Hepatocyte (in vitro differentiated cells): Measurements from ENCODE around the gene FUT7. TPM values are rescaled to one million over a fixed set of nuclear protein-coding genes. Genes with fewer than 3 reads are reported as not detected.

Experiments used
- DNase-seq: peaks from one replicate; pipeline ENCODE4 v3.0.0-alpha.2; 2016; ENCODE audit warnings: low spot score
- H2AFZ ChIP-seq: fragments of 200-600 bp; sonication (generic); 2 replicates; pipeline ENCODE4 v1.6.0; 2016; ENCODE audit warnings: antibody characterized with exemption, mild to moderate bottlenecking
- H3K27ac ChIP-seq: fragments of 200-600 bp; sonication (generic); 2 replicates; pipeline ENCODE4 v1.5.1; 2016; ENCODE audit warnings: mild to moderate bottlenecking
- H3K27me3 ChIP-seq: fragments of 200-600 bp; sonication (generic); 2 replicates; pipeline ENCODE4 v1.6.1; 2016
- H3K36me3 ChIP-seq: fragments of 200-600 bp; sonication (generic); replicated peaks from 2 replicates; pipeline ENCODE4 v1.5.1; 2016; ENCODE audit warnings: low read depth; ENCODE audit not compliant: insufficient read depth
- H3K4me1 ChIP-seq: fragments of 200-600 bp; sonication (generic); 2 replicates; pipeline ENCODE4 v1.5.1; 2016; ENCODE audit warnings: mild to moderate bottlenecking, moderate library complexity; ENCODE audit not compliant: insufficient read depth
- H3K4me2 ChIP-seq: fragments of 200-600 bp; sonication (generic); 2 replicates; pipeline ENCODE4 v1.6.0; 2016
- H3K4me3 ChIP-seq: fragments of 200-600 bp; sonication (generic); 2 replicates; pipeline ENCODE4 v1.5.1; 2016; ENCODE audit warnings: mild to moderate bottlenecking
- H3K79me2 ChIP-seq: fragments of 200-600 bp; sonication (generic); 2 replicates; pipeline ENCODE4 v1.6.0; 2017; ENCODE audit warnings: mild to moderate bottlenecking
- H3K9me2 ChIP-seq: fragments of 200-600 bp; sonication (generic); replicated peaks from 2 replicates; pipeline ENCODE4 v1.6.0; 2017; ENCODE audit warnings: mild to moderate bottlenecking; ENCODE audit not compliant: insufficient read depth
- H3K9me3 ChIP-seq: fragments of 200-600 bp; sonication (generic); 2 replicates; pipeline ENCODE4 v1.5.1; 2016; ENCODE audit warnings: low read depth, mild to moderate bottlenecking
- H4K20me1 ChIP-seq: fragments of 200-600 bp; sonication (generic); 2 replicates; pipeline ENCODE4 v1.6.0; 2016; ENCODE audit warnings: mild to moderate bottlenecking; ENCODE audit not compliant: insufficient read depth, poor library complexity, severe bottlenecking
- EZH2 ChIP-seq: fragments of 200-600 bp; sonication (generic); IDR thresholded peaks from 2 replicates; pipeline ENCODE4 v1.6.1; 2016; ENCODE audit warnings: antibody characterized with exemption, mild to moderate bottlenecking, borderline replicate concordance
- EZH2phosphoT487 ChIP-seq: fragments of 200-600 bp; sonication (generic); IDR thresholded peaks from one replicate; pipeline ENCODE4 v1.6.1; 2018; ENCODE audit warnings: antibody characterized with exemption, mild to moderate bottlenecking, low read depth, moderate library complexity; ENCODE audit not compliant: unreplicated experiment, severe bottlenecking
- WGBS: methylation state at CpG from one replicate; pipeline ENCODE4 v1.1.6; 2016; ENCODE audit warnings: low lambda C conversion rate; ENCODE audit errors: missing lambda C conversion rate; 5-methylcytosine and 5-hydroxymethylcytosine counted together
- polyA plus RNA-seq: library from polyadenylated mRNA; unstranded; fragments of >200 nt; fragmentation: Nextera tagmentation; extraction: Ambion mirVana; gene quantifications from 2 replicates; pipeline ENCODE4 v1.2.1, GENCODE V29; 2016
- total RNA-seq: library from RNA; depleted of rRNA; stranded (reverse); fragments of >200 nt; gene quantifications from 2 replicates; pipeline ENCODE4 v1.2.3, GENCODE V29; 2014
- TF ChIP-seq, protein P1 (sequence below): fragments of 200-600 bp; sonication (generic); IDR thresholded peaks from 2 replicates; pipeline ENCODE4 v1.5.1; 2016; ENCODE audit warnings: antibody characterized with exemption, mild to moderate bottlenecking; ENCODE audit not compliant: poor library complexity

The FUT7 gene
- total and polyA plus RNA-seq, 2 experiments from 2014 or later = not detected

DNA sequence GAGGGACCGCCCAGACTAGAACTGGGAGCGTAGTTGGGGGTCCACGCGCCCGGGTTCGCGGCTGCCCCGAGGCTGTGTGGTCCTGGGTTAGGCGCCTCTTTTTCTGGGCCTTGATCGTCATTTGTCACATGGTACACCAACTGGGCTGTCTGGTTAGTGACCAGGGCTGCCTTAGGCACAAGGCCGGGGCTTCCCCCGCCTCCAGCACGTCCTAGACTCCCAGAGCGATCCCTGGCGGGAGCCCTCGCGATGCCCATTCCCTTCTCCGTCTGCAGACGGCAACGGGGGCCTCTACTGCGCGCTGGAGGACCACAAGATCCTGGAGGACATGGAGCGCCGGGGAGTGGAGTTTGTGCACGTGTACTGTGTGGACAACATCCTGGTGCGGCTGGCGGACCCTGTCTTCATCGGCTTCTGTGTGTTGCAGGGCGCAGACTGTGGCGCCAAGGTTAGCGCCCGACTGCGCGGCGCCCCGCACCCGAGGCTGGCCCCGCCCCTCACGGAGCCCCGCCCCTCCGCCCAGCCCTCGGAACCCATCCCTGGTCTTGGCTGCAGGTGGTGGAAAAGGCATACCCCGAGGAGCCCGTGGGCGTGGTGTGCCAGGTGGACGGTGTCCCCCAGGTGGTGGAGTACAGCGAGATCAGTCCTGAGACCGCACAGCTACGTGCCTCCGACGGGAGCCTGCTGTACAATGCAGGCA lies 47.0 kb upstream of the FUT7 start:
- Histone ChIP-seq H4K20me1 (peaks cover 11% of the 10 kb centered on the region), H3K27me3 (peaks cover 14% of the 10 kb centered on the region), H3K79me2 (peaks cover 14% of the 10 kb centered on the region), H3K36me3 (no peaks in the 10 kb centered on the region), H3K4me1 (peaks cover 20% of the 10 kb centered on the region), H3K4me2 (peak overlapping the region; percentile 96), H3K27ac (no peak overlapping the region), H3K9me2 (no peaks in the 10 kb centered on the region), H3K4me3 (no peak overlapping the region), H2AFZ (no peak overlapping the region), H3K9me3 (no peaks in the 10 kb centered on the region)
- TF ChIP-seq EZH2 = no peak
- TF ChIP-seq EZH2phosphoT487 = no peak
- TF ChIP-seq, protein P1, sequence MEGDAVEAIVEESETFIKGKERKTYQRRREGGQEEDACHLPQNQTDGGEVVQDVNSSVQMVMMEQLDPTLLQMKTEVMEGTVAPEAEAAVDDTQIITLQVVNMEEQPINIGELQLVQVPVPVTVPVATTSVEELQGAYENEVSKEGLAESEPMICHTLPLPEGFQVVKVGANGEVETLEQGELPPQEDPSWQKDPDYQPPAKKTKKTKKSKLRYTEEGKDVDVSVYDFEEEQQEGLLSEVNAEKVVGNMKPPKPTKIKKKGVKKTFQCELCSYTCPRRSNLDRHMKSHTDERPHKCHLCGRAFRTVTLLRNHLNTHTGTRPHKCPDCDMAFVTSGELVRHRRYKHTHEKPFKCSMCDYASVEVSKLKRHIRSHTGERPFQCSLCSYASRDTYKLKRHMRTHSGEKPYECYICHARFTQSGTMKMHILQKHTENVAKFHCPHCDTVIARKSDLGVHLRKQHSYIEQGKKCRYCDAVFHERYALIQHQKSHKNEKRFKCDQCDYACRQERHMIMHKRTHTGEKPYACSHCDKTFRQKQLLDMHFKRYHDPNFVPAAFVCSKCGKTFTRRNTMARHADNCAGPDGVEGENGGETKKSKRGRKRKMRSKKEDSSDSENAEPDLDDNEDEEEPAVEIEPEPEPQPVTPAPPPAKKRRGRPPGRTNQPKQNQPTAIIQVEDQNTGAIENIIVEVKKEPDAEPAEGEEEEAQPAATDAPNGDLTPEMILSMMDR = no peak
- no peak for DNase-seq
- WGBS = 45% methylated on average over 36 of the region's 51 CpGs

GRCh38 chr9:137077758-137078693 lies 46.1 kb upstream of the FUT7 start:
- TF ChIP-seq, protein P1 = no peak
- TF ChIP-seq EZH2 (peak; percentile 47), EZH2phosphoT487 (no peak)
- Histone ChIP-seq H3K9me2 (no peaks in the 10 kb centered on the region), H3K27ac (no peak overlapping the region), H4K20me1 (peaks cover 11% of the 10 kb centered on the region), H3K4me3 (peak overlapping the region; percentile 58), H3K79me2 (peaks cover 14% of the 10 kb centered on the region), H3K4me2 (peak overlapping the region; percentile 96), H3K9me3 (no peaks in the 10 kb centered on the region), H3K27me3 (peaks cover 14% of the 10 kb centered on the region), H2AFZ (peak overlapping the region; percentile 45), H3K4me1 (peaks cover 16% of the 10 kb centered on the region), H3K36me3 (no peaks in the 10 kb centered on the region)
- WGBS = 13% methylated on average over 30 of the region's 76 CpGs
- no peak for DNase-seq

GRCh38 chr9:137077010-137077747 lies 45.3 kb upstream of the FUT7 start, which contains the start of gene UAP1L1:
TSS of gene UAP1L1 (plus strand) at chr9:137077517. CDS start at chr9:137077533, 16 bp downstream.
- Histone ChIP-seq H3K9me2 (no peaks in the 10 kb centered on the region), H3K79me2 (peaks cover 14% of the 10 kb centered on the region), H3K27me3 (peaks cover 14% of the 10 kb centered on the region), H3K4me1 (peaks cover 16% of the 10 kb centered on the region), H3K9me3 (no peaks in the 10 kb centered on the region), H3K27ac (no peak within 1 kb of the TSS), H3K4me2 (peak within 1 kb of the TSS; percentile 96), H3K4me3 (peak within 1 kb of the TSS; percentile 58), H4K20me1 (peaks cover 11% of the 10 kb centered on the region), H2AFZ (peak within 1 kb of the TSS; percentile 45), H3K36me3 (no peaks in the 10 kb centered on the region)
- DNase-seq = peak; percentile 76
- 5% methylated on average over 37 of the region's 87 CpGs for WGBS
- TF ChIP-seq EZH2 (no peak), EZH2phosphoT487 (no peak)
- TF ChIP-seq, protein P1 = no peak
